Dendritic cell treated with granulocyte-macrophage colony-stimulating factor and Interleukin-4, amounts not matched to agents 40 ng/mL and 50 ng/mL, for 4 days (primary cell): ENCODE data around the gene KRT33A.

Experiments used
- H3K27ac Mint-ChIP-seq: one replicate; pipeline ENCODE4 v1.8.0; 2022; ENCODE audit warnings: mild to moderate bottlenecking, mixed read lengths
- H3K27me3 Mint-ChIP-seq: one replicate; pipeline ENCODE4 v1.8.0; 2022; ENCODE audit warnings: mild to moderate bottlenecking, mixed read lengths
- H3K36me3 Mint-ChIP-seq: one replicate; pipeline ENCODE4 v1.8.0; 2022; ENCODE audit warnings: low read depth, mixed read lengths
- H3K4me1 Mint-ChIP-seq: one replicate; pipeline ENCODE4 v1.8.0; 2022; ENCODE audit warnings: low read depth, mixed read lengths
- H3K4me3 Mint-ChIP-seq: one replicate; pipeline ENCODE4 v1.8.0; 2022; ENCODE audit warnings: mild to moderate bottlenecking, moderate library complexity, mixed read lengths
- H3K9me3 Mint-ChIP-seq: one replicate; pipeline ENCODE4 v1.8.0; 2022; ENCODE audit warnings: mixed read lengths
- intact Hi-C: fragments of 100-400 bp; cut with micrococcal nuclease; formaldehyde crosslinking; loops from one replicate; pipeline ENCODE4 v1.15.0; 2022

Gene KRT33A

DNA sequence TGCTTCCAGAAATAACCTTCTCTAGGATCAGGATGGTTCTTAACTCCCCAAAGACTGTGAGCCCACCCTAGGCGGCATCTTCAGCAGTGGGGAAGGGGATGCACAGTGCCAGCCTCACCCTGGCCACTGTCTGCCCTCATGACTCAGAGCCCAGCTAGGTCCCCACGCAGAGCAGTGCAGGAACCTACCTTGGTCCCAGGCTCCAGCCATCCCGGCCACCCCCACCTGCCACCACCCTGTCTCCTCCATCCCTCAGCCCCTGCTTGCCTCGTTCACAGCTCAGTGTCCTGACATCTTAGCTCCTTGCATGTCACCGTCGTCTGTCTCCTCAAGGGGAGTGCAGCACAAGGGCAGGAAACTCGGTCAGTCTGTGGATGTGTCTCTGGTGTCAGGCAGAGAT, 19.0 kb downstream of the KRT33A start:
- Mint-ChIP-seq H3K4me3 (no peak overlapping the region), H3K4me1 (peaks cover 2% of the 10 kb centered on the region), H3K27me3 (peaks cover 5% of the 10 kb centered on the region), H3K9me3 (no peaks in the 10 kb centered on the region), H3K36me3 (no peaks in the 10 kb centered on the region), H3K27ac (no peak overlapping the region)
- intact Hi-C loops, result no loop called here

DNA sequence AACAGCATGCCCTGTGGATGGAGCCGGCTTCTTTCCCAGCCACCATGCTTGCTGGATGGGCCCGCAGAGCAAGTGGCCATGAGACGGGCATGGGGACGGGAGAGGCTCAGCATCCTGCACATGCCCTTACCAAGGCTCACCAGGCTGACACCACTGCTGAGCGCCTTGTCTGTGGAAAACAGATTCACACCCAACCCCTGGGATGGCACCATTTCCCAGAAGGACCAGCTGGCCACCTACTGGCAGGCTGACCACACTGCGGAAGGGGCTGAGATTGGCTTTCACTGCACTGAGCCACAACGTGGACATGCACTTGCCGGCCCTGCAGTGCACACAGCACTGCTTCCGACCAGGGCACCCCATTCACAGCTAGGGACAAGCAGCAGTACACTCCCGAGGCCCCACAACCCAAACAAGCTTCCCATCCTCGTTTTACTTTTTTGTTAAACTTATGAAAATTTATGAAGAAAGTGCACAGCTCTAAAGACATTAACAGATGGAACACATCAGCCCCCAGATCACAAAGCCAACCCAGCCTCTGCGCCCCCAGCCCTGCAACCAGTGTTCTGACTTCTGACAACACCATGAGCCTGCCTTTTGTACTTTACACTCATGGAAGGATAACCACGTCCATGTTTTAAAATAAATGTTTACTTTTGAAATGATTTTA, 21.2 kb downstream of the KRT33A start:
- Mint-ChIP-seq H3K36me3 (no peaks in the 10 kb centered on the region), H3K4me1 (peaks cover 4% of the 10 kb centered on the region)
- intact Hi-C loops, result loop anchor here (10.0 kb wide), 1 partner anchor 525 kb away; no protein-coding TSS in a partner anchor

GRCh38 chr17:41328207-41328606, 22.4 kb downstream of the KRT33A start:
- H3K4me1 Mint-ChIP-seq, result peaks cover 4% of the 10 kb centered on the region

More for the DNA sequence above, 21.2 kb downstream of the KRT33A start:
- Mint-ChIP-seq H3K4me3 (no peak overlapping the region), H3K27me3 (peaks cover 2% of the 10 kb centered on the region), H3K27ac (no peak overlapping the region), H3K9me3 (no peaks in the 10 kb centered on the region)

DNA sequence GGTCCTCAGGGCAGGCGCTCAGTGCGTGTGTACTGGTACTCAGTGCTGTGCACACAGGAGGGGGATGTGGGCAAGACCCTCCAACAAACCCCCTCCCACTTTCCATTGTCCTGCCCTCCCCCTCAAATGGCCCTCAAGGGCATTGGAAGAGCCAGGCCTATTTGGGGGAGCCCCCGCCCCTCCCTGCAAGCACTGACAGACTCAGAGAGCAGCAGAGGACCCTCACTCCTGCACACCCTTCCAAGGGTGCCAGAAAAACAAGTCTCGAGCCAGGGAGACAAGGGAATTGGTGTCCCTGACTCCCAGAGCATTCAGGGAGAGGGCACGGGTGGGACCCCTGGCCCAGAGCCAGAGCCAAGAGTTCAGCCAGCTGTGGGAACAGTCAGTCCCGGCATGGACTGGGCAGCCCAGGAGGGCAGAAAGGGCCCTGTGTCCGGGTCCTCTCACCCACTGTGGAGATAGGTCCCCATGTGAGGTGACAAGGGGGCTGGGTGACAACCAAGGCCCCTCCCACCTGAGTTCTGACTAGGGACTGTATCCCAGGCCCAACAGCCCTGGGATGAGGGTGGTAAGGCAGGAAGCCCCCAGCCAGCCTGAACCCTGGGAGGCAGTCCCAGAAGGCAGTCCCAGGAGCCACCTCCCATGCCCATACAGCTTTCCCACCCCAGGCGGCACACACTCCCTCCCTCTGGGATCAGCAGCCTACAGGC, 23.1 kb downstream of the KRT33A start:
- no peaks in the 10 kb centered on the region for H3K36me3 Mint-ChIP-seq
- H3K4me1 Mint-ChIP-seq, result peaks cover 4% of the 10 kb centered on the region
- no peaks in the 10 kb centered on the region for H3K9me3 Mint-ChIP-seq
- peaks cover 7% of the 10 kb centered on the region for H3K27me3 Mint-ChIP-seq
- no peak overlapping the region for H3K27ac Mint-ChIP-seq
- intact Hi-C loops, result loop anchor here (10.0 kb wide), 1 partner anchor 523 kb away; no protein-coding TSS in a partner anchor
- H3K4me3 Mint-ChIP-seq, result no peak overlapping the region

More at GRCh38 chr17:41328207-41328606, 22.4 kb downstream of the KRT33A start:
- no peaks in the 10 kb centered on the region for H3K36me3 Mint-ChIP-seq
- intact Hi-C loops, result loop anchor here (10.0 kb wide), 1 partner anchor 523 kb away; no protein-coding TSS in a partner anchor
- H3K27me3 Mint-ChIP-seq, result peaks cover 7% of the 10 kb centered on the region
- no peaks in the 10 kb centered on the region for H3K9me3 Mint-ChIP-seq
- H3K27ac Mint-ChIP-seq, result no peak overlapping the region
- no peak overlapping the region for H3K4me3 Mint-ChIP-seq

- intact Hi-C loops, result loop anchor here (10.0 kb wide), 1 partner anchor 522 kb away; no protein-coding TSS in a partner anchor
These were observed 24.2 kb downstream of the KRT33A start for GRCh38 chr17:41326173-41327145.

GRCh38 chr17:41325611-41326010, 25.0 kb downstream of the KRT33A start:
- H3K9me3 Mint-ChIP-seq, result peaks cover 3% of the 10 kb centered on the region
- intact Hi-C loops, result loop anchor here (10.0 kb wide), 1 partner anchor 521 kb away; no protein-coding TSS in a partner anchor
- H3K27ac Mint-ChIP-seq, result no peak overlapping the region
- peaks cover 7% of the 10 kb centered on the region for H3K27me3 Mint-ChIP-seq
- no peak overlapping the region for H3K4me3 Mint-ChIP-seq
- peaks cover 4% of the 10 kb centered on the region for H3K4me1 Mint-ChIP-seq
- H3K36me3 Mint-ChIP-seq, result no peaks in the 10 kb centered on the region

More at GRCh38 chr17:41326173-41327145, 24.2 kb downstream of the KRT33A start:
- Mint-ChIP-seq H3K9me3 (no peaks in the 10 kb centered on the region), H3K4me1 (peaks cover 4% of the 10 kb centered on the region), H3K4me3 (no peak overlapping the region), H3K36me3 (no peaks in the 10 kb centered on the region), H3K27me3 (peaks cover 7% of the 10 kb centered on the region), H3K27ac (no peak overlapping the region)

DNA sequence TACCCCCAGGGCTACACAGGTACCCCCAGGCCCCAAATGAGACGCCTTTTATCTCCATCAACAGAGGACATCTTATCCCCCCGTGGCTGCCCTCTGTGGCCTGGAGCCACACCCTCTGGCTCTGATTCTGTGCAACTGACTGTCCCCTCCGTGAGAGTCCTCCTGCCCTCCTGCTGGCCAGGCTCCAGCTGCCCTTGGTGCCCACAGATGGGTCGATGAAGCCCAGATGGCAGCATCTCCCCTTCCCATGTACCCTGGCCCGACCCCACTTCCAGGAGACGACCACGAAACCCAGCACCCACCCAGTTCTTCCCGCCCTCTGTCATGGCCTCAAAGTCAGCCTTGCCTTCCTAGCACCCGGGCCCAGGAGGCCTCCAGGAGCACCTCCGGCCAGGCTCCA, 25.5 kb downstream of the KRT33A start:
- Mint-ChIP-seq H3K4me1 (peaks cover 4% of the 10 kb centered on the region), H3K36me3 (no peaks in the 10 kb centered on the region), H3K4me3 (no peak overlapping the region), H3K9me3 (peaks cover 8% of the 10 kb centered on the region), H3K27ac (no peak overlapping the region), H3K27me3 (peaks cover 7% of the 10 kb centered on the region)
- intact Hi-C loops, result loop anchor here (10.0 kb wide), 1 partner anchor 520 kb away; no protein-coding TSS in a partner anchor

DNA sequence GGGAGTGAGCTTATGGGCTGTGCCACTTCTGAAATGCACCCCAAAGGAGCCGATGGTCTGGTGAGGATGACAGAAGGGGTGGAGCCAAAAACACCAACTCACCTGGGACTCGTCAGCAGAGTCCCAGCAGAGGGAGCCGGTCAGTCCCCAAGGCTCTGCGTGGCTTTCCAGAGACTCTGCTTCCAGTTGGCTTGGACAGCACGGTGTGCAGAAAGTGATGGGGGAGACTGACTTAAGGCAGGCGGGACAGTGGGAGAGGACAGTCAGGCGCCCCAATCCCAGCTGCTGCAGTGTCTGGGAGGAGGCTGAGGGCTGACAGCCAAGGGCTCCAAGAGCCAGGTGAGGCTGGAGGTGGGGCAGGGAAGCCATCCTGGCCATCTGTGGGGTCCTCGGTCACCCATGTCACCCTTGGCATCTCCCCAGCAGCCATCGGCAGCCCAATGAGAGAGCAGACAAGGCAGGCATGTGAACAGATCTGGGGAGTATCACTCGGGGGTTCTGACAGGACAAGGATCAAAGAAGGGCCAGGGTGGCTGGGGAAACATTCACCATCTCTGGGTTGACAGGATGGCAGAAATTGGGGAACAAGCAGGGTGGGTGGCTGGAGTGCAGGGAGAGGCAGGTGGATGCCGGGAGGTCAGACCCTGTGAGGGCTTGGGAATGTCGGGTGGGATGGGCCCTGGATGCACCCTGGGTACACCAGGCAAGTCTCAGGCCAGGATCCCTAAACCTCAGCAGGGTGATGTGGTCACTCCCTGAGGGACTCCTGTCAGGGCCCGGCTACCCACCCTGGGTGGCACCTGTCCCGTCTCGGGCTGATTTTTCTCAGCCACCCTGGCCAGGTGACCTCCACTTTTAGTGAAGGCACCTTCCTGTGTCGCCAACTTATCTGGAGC, 26.2 kb downstream of the KRT33A start:
- Mint-ChIP-seq H3K27ac (no peak overlapping the region), H3K36me3 (no peaks in the 10 kb centered on the region), H3K4me1 (peaks cover 4% of the 10 kb centered on the region), H3K4me3 (no peak overlapping the region), H3K27me3 (peaks cover 5% of the 10 kb centered on the region), H3K9me3 (peaks cover 13% of the 10 kb centered on the region)
- intact Hi-C loops, result loop anchor here (10.0 kb wide), 1 partner anchor 520 kb away; no protein-coding TSS in a partner anchor

- Mint-ChIP-seq H3K36me3 (no peaks in the 10 kb centered on the region), H3K4me3 (no peak overlapping the region), H3K27me3 (peaks cover 6% of the 10 kb centered on the region), H3K4me1 (peaks cover 4% of the 10 kb centered on the region), H3K27ac (no peak overlapping the region), H3K9me3 (peaks cover 13% of the 10 kb centered on the region)
- intact Hi-C loops, result loop anchor here (2.0 to 10.0 kb wide), 2 partner anchors 414 to 518 kb away; no protein-coding TSS in a partner anchor
These were observed 27.4 kb downstream of the KRT33A start for GRCh38 chr17:41322903-41323895.

DNA sequence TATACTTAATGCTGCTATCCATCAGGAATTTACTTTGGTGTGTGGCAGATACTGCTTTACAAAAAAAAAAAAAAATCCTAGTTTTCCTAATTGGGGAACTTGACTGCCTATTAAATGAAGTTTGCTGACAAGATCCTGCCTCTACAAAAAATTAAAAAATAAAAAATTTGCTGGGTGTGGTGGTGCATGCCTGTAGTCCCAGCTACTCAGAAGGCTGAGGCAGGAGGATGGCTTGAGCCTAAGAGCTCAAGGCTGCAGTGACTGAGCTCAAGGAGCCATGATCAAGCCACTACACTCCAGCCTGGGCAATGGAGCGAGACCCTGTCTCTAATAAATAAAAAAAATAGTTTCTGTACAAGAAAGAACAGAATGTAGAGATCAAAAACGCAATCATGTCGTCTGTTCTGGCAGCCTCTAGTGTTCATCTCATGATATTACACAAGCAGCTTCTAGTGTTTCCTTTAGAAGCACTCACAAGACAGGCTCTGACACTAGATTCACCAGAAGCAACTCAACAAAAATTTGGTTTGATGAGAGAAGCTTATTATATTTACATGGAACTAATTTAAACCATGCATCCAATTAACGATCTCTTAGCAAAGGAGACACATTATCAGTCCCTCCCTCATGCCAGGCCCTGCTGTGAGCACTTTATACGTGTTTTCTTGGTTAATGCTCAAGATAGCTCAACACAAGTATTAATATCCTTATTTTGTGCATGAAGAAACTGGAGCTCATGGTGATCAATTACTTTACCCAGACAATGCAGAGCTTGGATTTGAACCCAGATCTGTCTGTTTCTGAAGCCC, 28.3 kb downstream of the KRT33A start:
- intact Hi-C loops, result loop anchor here (2.0 to 10.0 kb wide), 2 partner anchors 413 to 517 kb away; no protein-coding TSS in a partner anchor
- H3K27ac Mint-ChIP-seq, result no peak overlapping the region
- H3K27me3 Mint-ChIP-seq, result peaks cover 6% of the 10 kb centered on the region

DNA sequence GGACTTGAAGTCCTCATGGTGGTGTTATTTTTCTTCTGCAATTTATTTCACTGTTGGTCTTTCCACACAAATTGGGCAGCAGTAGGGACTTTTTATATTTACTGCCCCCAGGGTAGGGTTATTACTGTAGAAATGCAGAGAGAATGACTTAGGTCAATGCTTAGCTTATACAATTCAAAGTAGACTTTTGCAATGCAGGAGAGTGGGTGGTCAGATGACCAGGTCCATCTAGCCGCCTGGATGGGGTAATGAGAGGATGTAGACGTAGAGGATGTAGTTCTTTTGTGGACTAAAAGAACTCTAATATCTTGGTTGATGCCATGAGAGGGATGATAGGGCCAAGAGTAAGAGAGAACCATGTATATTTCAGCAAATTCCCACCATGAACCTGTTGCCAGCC, 32.4 kb downstream of the KRT33A start:
- H3K4me3 Mint-ChIP-seq, result no peak overlapping the region
- H3K27me3 Mint-ChIP-seq, result peaks cover 11% of the 10 kb centered on the region
- intact Hi-C loops, result no loop called here
- no peak overlapping the region for H3K27ac Mint-ChIP-seq
- H3K9me3 Mint-ChIP-seq, result peaks cover 13% of the 10 kb centered on the region
- H3K4me1 Mint-ChIP-seq, result no peaks in the 10 kb centered on the region
- H3K36me3 Mint-ChIP-seq, result no peaks in the 10 kb centered on the region

More for the DNA sequence above, 28.3 kb downstream of the KRT33A start:
- Mint-ChIP-seq H3K4me3 (no peak overlapping the region), H3K9me3 (peaks cover 13% of the 10 kb centered on the region), H3K4me1 (peaks cover 4% of the 10 kb centered on the region), H3K36me3 (no peaks in the 10 kb centered on the region)
